Measurements from ENCODE around the gene EMC9. TPM values are rescaled to one million over a fixed set of nuclear protein-coding genes. Genes with fewer than 3 reads are reported as not detected.

Gene EMC9
- total RNA-seq, 1 donor from 2014 or later: 14.5 TPM

GRCh38 chr14:24123424-24124417 lies 17.7 kb downstream of the EMC9 start:
- Histone ChIP-seq H3K4me3 (no peak overlapping the region), H3K27me3 (ENCODE audit: low read depth) (no peaks in the 10 kb centered on the region), H3K27ac (replicated peaks) (no peak overlapping the region), H3K36me3 (peaks cover 57% of the 10 kb centered on the region), H3K4me1 (peaks cover 8% of the 10 kb centered on the region), H3K9me3 (replicated peaks) (no peaks in the 10 kb centered on the region)
- intact Hi-C loops (cut with micrococcal nuclease): no loop called here
- DNase-seq: no peak
- no peak for TF ChIP-seq CTCF (IDR thresholded peaks at IDR 0.05; ENCODE audit: borderline replicate concordance)

- H3K27ac ChIP-seq (replicated peaks): no peak overlapping the region
- no peak for TF ChIP-seq CTCF (IDR thresholded peaks at IDR 0.05; ENCODE audit: borderline replicate concordance)
- H3K36me3 ChIP-seq: peaks cover 66% of the 10 kb centered on the region
Measured at GRCh38 chr14:24122898-24123297, 18.5 kb downstream of the EMC9 start.

GRCh38 chr14:24122416-24122815 lies 19.0 kb downstream of the EMC9 start:
- Histone ChIP-seq H3K4me1 (peaks cover 9% of the 10 kb centered on the region), H3K36me3 (peaks cover 70% of the 10 kb centered on the region), H3K27me3 (ENCODE audit: low read depth) (no peaks in the 10 kb centered on the region), H3K9me3 (replicated peaks) (no peaks in the 10 kb centered on the region), H3K4me3 (no peak overlapping the region), H3K27ac (replicated peaks) (no peak overlapping the region)
- intact Hi-C loops (cut with micrococcal nuclease): no loop called here
- TF ChIP-seq CTCF (IDR thresholded peaks at IDR 0.05; ENCODE audit: borderline replicate concordance): no peak
- no peak for DNase-seq

More at GRCh38 chr14:24122898-24123297, 18.5 kb downstream of the EMC9 start:
- Histone ChIP-seq H3K27me3 (ENCODE audit: low read depth) (no peaks in the 10 kb centered on the region), H3K4me3 (no peak overlapping the region), H3K9me3 (replicated peaks) (no peaks in the 10 kb centered on the region), H3K4me1 (peaks cover 8% of the 10 kb centered on the region)
- DNase-seq: no peak
- intact Hi-C loops (cut with micrococcal nuclease): no loop called here

GRCh38 chr14:24121210-24121609 lies 20.2 kb downstream of the EMC9 start:
- peaks cover 21% of the 10 kb centered on the region for H3K4me1 ChIP-seq
- H3K9me3 ChIP-seq (replicated peaks): no peaks in the 10 kb centered on the region
- no peak for DNase-seq
- no peak overlapping the region for H3K4me3 ChIP-seq
- peaks cover 82% of the 10 kb centered on the region for H3K36me3 ChIP-seq
- intact Hi-C loops (cut with micrococcal nuclease): no loop called here
- no peak for TF ChIP-seq CTCF (IDR thresholded peaks at IDR 0.05; ENCODE audit: borderline replicate concordance)
- H3K27me3 ChIP-seq (ENCODE audit: low read depth): no peaks in the 10 kb centered on the region
- no peak overlapping the region for H3K27ac ChIP-seq (replicated peaks)

- no peak for TF ChIP-seq CTCF (IDR thresholded peaks at IDR 0.05; ENCODE audit: borderline replicate concordance)
- peaks cover 32% of the 10 kb centered on the region for H3K4me1 ChIP-seq
- H3K9me3 ChIP-seq (replicated peaks): no peaks in the 10 kb centered on the region
- H3K27me3 ChIP-seq (ENCODE audit: low read depth): no peaks in the 10 kb centered on the region
- no peak overlapping the region for H3K4me3 ChIP-seq
- DNase-seq: no peak
- intact Hi-C loops (cut with micrococcal nuclease): no loop called here
- no peak overlapping the region for H3K27ac ChIP-seq (replicated peaks)
- peaks cover 83% of the 10 kb centered on the region for H3K36me3 ChIP-seq
Measured at GRCh38 chr14:24119691-24120090, 21.7 kb downstream of the EMC9 start.
